HG03469 (cell line): Measurements from ENCODE around the gene PLCB3.
A peak's percentile ranks its signal among the peaks of the same experiment; 100 is the strongest.

Experiments
- ATAC-seq: cut with Tn5 transposase; IDR thresholded peaks from one replicate; pipeline ENCODE4 v1.9.1; 2021; ENCODE audit warnings: mild to moderate bottlenecking, moderate library complexity, moderate number of reproducible peaks; ENCODE audit not compliant: unreplicated experiment

Gene PLCB3

DNA sequence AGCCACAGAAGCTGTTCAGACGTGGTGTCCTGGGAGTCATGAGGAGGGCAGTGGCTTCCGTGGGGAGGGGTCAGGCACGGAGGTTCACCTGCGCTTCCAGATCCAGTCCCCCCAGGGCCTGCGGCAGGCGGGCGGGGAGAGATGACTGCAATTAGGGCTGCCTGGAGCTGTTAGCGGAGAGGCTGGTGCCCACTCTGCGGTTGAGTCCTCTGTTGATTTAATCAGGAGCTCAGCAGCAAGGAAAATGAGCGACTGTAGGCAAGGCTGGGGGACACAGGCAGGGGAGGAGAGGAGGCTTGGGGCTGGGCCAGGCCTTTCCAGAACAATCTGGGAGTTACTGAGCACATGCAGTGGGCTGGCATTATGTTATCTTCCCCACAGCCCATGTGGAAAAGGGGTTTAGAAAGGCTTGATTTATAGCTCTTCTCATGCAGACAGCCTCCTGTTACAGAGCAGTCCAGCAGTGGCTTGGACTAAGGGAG, 13.1 kb downstream of the PLCB3 start:
- no peak for ATAC-seq

DNA sequence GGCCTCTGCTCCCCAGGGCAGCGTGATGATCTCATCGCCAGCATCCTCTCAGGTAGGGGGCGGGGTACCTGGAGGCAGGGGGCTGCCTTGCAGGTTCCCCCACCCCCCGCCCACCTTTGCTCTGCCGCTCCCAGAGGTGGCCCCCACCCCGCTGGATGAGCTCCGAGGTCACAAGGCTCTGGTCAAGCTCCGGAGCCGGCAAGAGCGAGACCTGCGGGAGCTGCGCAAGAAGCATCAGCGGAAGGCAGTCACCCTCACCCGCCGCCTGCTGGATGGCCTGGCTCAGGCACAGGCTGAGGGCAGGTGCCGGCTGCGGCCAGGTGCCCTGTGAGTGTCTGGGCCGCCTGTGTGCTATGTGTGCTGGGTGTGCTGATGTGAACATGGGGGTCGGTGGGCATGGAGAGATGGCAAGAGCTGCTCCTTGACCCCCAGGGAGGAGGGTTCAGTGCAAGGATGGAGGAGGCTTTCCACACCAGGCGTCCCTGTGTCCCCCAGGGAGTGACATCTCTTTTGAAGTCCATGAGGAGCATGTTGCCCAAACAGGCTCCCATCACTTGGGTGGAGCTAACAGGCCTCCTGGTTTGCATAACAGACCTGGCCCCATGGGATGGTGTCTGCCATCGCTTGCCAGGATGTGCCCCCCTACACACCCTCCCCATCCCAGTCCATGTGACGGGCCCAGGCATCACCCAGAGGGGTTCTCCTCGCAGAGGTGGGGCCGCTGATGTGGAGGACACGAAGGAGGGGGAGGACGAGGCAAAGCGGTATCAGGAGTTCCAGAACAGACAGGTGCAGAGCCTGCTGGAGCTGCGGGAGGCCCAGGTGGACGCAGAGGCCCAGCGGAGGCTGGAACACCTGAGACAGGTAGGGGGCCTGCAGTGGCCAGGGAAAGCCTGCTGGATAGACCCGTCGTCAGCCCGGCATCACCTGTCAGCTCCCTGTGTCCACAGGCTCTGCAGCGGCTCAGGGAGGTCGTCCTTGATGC, 14.1 kb downstream of the PLCB3 start:
- no peak for ATAC-seq

DNA sequence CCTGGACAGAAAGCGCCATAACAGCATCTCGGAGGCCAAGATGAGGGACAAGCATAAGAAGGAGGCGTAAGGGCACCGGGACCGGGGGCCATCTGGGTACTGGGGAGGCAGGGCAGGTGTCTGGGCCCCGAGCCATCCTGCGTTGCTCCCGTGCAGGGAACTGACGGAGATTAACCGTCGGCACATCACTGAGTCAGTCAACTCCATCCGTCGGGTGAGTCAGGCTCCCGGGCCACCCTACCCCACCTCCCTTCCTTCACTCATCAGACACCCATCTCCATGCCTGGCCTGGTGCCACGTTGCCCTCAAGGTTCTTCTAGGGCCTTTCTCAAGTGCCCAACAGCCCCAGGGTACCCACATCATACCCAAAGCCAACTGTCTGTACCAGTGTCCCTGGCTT, 15.0 kb downstream of the PLCB3 start:
- no peak for ATAC-seq

DNA sequence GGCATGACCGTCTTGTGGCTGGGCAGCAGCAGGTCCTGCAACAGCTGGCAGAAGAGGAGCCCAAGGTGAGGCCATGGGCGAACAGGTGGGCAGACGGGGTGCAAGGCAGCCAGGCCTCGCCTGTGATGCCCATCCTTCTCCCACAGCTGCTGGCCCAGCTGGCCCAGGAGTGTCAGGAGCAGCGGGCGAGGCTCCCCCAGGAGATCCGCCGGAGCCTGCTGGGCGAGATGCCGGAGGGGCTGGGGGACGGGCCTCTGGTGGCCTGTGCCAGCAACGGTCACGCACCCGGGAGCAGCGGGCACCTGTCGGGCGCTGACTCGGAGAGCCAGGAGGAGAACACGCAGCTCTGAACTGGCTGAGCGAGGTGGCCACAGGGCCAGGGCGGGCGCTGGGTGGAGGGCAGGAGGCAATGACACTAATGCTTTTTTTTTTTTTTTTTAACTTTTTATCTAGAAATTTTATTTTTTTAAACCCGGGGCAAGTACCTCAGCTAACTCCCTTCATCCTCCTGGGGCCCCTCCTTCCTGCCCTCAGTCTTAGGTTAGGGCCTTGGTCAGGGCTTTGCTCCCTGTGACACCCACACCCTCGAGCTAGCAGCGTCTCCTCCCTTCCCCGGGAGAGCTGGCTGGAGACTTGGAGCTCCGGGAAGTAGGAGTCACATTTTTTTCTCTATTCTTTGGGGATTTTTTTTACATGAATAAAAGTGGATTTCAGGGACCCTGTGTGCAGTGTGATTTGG, 16.0 kb downstream of the PLCB3 start:
- no peak for ATAC-seq

DNA sequence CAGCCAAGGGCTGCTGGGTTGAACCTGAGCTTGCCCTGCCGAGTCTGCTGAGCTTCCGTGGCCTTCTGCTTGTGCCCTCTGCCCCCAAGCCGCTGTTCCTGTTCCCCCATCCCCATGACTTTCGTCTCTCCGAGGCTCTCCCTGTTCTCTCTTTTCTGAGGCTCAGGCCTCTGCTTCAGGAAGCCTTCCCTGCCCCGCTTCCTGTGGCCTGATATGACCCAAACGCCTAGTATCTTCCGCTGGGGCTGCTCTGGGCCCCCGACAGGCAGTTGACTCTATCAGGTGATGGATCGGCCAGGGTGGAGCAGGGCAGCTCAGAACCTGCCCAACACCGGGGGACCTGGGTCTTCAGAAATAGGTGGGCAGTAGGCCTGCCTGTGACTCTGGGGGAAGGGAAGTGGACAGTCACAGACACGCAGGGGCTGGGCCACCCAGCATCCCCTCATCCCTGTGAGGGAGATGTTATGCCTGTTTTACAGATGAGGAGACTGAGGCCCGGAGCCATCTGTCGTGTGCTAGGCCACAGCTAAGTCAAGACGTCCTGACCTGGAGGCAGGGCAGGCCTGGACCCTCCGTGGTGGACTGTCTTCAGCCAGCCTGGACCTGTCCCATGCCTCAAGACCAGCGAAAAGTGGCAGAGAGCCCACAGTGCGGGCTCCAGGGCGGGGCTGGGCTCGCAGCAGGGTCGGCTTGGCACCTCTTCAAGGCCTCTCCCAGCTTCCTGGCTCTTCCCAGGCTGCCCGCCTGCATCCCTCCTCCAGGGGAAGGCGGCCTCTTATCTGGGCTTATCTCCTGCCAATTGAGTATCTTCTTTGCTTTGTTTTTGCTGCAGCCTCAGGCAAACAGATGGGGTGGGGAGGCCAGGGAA, 16.9 kb downstream of the PLCB3 start:
- ATAC-seq, result no peak

DNA sequence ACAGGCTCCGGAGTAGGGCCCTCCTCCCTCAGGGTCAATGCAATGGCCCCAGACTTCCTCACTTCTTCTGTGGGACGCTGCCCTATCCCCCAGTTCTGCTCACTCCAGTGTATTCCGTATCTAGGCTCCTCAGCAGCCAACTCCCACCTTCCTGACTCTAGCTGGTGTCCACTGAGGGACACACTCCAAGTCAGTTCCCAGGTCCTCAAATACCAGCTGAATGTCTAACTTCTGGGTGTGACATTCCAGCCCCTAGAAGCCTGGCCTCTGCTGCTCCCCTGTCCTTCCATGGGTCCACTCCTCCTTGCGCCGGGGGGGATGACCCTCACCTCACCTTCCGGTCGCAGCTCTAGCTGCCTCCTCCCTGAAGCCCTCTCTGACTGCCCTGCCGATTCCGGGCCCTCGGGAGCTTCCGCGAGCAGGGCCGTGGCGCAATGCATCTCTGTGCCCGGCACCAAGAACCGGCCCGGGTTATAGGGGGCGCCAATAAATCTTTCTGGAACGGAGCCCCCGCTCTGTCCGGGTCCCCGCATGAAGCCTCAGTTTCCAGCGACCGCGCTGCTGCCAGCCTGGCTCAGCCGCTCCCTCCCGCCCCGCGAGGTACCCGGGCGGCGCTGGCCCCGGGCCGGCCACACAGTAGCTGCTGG, 17.7 kb downstream of the PLCB3 start:
- ATAC-seq, result no peak

DNA sequence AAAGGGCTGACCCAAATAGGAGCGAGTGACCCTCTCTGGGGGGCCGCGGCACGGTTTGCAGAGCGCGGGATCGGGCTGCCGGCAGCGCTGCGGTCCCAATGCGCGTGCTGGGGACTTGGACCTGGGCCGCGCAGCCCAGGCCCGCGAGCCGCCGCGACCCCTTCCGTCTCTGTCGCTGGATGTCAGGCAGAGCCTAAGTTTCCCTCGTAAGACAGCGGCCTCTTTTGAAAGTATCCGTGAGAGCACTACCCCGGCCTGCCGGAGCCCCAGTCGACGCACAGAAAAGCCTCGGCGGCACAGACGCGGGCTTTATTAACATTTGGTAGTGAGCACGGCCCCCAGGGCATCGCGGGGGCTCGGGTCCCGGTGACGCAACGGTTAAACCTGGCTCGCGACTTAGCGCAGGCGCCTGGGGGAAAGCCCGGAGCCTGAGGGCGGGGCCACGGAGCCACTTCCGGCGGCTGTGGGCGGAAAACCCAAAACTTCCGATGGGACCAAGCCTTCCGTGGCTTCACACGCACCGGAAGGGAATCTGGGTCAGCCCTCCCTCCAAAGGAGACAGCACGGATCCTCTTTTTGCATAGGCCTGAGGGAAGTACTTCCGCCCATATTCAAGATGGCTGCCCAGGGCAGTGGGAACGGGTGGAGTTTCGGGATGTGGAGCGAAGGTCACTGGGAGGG, 18.4 kb downstream of the PLCB3 start:
- peak; percentile 49 for ATAC-seq

DNA sequence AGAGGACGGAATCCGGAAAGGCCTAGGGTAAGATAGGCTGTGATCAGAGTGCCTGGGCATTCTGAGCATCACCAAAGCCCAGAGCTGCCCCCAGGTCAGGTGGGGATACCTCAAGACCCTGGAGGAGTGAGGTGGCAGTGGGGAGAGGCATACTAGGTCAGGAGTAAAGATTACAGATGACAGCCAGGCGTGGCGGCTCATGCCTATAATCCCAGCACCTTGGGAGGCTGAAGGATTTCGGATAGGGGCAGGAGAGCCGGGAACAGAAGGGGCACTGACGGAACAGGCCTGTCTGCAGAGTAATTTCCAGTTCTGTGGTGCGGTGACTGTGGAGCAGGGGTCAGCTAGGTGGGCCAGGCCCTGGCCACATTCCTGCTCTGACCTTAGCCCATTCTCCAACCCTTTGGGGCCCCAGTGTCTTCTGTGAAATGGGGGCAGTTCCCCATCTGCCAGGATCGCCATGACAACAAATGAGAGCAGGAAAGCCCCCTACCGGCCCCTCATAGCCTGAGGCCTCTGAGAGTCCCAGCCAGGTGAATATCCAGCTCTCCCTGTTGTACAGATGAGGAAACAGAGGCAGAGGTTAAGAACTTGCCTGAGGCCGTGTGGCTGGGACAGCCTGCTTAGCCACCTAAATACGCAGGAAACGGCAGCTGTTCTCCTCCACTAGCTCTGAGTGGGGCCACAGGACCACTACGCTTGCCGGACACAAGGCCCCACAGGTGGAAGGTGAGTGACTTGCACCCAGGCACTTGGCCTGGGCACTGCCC, 23.9 kb downstream of the PLCB3 start:
- no peak for ATAC-seq

DNA sequence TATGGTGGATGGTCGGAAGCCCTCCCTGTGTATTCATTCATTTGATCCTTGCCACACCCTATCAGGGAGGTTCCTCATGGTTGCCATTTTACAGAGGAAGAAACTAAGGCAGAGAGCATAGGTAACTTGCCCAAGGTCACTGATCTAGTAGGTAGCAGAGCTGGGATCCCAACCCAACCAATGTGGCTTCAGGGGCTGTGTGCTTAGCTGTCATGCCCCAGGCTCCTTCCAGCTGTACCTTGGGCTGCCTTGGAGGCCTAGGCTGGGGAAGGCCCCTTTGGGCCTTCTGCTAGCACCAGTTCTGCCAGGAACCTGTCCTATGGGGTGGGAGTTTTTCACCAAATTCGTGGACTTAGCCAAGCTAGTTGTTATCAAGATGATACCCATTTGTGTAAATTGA, 24.5 kb downstream of the PLCB3 start:
- no peak for ATAC-seq

DNA sequence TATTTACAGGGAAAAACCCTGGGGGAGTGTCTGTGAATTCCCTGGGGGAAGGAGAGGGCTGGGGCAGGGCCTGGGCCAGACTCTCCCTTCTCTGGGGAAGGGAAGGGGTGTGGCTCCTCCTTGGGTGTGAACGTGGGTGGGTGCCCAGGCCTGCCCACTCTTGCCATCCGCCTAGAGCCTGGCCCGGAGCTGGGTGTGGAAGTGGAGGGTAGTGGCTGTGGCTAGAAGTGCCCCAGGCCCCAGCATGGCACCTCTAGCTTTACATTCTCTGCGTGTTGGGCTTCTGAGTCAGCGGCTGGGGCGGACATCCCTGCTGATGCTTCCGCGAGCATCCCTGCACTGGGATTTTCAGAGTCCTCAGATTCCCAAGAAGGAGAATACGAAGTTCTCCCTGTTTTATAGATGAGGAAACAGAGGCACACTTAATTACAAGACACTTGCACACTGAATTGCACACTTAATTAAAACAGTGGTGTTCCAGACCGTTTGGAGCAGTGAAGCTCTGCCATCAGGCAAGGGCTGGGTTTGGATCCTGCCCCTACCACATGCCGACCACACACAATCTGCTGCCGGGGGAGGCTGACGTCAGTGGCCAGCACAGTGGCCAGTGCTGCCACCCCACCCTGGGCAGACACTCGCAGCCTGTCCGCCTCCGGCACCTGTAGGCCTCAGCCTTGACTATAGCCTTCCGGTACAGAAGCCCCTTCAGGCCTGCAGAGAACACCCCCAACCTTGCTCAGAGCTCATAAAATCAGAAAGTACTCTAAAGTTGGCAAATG, 25.5 kb downstream of the PLCB3 start:
- no peak for ATAC-seq

DNA sequence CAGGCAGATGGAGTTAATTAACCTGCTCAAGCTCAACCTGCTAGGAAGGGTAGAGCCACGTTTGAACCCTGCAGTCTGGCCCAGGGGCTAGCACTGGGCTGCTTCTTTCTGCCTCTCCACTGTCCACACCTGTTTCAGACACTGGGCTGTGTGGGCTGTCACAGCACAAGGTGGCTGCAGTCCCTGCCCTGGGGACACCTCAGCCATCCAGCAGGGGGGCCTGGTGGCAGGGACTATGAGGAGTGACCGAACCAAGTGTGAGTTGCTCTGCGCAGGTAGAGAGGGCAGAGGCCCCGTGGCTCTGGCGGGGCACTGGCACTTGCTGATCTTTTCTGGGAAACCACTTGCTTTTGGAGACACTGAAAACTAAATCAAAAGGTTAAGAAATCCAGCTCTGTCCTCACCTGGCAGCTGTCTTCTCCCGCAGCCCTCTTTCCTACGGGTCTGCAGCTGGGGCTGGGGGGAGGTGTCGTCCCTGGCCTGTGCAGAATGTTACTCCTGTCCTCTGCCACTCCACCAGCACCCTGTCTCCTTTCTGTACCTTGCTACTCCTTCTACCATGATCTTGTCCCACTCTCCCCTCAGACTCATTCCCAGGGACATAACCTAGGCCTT, 27.4 kb downstream of the PLCB3 start:
- no peak for ATAC-seq

DNA sequence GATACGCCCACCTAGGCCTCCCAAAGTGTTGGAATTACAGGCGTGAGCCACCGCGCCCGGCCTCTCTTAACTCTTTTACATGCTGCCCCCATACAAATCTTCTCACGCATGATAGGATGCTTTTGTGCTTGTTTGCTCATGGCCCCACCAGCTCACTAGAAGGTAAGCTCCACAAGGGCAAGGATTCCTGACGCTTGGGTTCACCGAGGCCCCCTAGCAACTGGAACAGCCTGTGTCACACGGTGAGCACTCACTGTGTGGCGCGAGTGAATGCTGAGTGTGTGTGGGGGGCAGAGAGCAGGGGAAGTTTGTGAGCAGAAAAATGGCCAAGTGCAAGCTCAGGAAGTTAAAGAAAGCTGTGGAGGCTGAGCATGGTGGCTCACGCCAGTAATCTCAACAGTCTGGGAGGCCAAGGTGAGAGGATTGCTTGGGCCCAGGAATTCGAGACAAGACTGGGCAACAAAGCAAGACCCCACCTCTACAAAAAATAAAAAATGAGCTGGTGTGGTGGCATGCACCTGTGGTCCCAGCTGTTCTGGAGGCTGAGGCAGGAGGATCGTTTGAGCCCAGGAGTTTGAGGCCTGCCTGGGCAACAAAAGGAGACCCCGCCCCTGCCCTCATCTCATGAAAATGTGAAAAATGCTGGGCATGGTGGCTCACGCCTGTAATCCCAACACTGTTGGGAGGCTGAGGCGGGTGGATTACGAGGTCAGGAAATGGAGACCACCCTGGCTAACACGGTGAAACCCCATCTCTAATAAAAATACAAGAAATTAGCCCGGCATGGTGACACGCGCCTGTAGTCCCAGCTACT, 30.8 kb downstream of the PLCB3 start:
- no peak for ATAC-seq

DNA sequence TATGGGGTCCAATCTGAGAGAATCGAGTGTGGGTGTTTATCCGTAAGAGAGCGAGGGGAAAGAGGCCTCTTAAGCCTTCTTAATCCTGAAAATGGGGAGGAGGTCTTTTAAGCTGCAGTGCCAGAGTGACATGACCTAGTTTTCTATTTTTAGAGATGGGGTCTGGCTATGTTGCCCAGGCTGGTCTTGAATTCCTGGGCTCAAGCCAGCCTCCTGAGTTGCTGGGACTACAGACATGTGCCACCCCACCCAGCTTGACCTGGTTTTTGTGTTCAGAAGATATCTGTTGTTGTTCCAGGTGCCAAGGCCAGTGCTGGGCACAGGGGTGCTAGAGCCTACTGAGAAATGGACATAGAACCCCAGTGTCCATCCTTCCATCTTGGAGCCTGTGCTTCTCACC, 31.8 kb downstream of the PLCB3 start:
- ATAC-seq, result no peak

DNA sequence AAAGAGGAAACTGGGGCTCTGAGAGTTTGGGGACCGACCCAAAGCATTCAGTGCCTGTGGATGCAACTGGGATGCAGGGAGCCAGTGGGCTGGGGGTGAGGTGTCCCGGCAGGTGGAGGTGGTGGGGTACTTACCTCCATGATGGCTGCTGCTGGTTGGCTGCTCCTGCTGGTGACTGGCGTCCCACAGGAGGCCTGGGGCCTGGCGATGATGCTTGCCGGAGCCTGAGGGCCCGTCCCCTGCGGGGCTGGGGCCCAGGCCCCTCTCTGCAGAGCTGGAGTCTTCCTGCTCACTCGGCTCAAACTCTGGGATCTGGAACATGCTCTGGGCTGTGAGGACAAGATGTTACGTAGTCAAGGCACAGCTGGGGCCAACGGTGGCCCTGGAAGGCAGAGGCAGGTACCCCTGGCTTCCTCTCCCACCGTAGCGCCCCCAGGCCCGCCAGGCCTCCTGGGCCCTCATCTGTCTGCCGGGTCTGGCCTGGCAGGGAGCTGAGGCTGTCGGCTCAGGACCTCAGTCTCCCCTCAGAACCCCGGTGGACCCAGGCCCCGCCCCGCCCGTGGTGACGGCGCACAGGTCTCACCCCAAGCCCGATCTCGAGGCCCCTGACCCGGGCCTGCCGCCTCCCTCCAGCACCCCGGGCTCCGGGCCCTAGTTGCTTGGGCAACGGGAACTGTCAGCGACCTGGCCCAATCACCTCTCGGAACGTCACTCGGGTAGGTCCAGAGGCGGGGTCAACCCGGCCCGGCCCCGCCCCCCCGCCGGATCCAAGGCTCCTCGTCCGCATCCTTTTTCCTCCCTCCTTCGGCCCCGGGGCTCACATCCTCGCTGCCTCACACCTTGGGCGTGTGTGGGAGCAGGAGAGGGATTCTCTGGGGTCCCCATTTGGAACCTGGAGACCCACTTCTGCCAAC, 33.0 kb downstream of the PLCB3 start, which contains the start of gene BAD:
Gene BAD (minus strand): TSS at position 618 of the 914 bp plus-strand sequence. CDS start 297 bp downstream, at position 321.
- peak; percentile 43 for ATAC-seq

DNA sequence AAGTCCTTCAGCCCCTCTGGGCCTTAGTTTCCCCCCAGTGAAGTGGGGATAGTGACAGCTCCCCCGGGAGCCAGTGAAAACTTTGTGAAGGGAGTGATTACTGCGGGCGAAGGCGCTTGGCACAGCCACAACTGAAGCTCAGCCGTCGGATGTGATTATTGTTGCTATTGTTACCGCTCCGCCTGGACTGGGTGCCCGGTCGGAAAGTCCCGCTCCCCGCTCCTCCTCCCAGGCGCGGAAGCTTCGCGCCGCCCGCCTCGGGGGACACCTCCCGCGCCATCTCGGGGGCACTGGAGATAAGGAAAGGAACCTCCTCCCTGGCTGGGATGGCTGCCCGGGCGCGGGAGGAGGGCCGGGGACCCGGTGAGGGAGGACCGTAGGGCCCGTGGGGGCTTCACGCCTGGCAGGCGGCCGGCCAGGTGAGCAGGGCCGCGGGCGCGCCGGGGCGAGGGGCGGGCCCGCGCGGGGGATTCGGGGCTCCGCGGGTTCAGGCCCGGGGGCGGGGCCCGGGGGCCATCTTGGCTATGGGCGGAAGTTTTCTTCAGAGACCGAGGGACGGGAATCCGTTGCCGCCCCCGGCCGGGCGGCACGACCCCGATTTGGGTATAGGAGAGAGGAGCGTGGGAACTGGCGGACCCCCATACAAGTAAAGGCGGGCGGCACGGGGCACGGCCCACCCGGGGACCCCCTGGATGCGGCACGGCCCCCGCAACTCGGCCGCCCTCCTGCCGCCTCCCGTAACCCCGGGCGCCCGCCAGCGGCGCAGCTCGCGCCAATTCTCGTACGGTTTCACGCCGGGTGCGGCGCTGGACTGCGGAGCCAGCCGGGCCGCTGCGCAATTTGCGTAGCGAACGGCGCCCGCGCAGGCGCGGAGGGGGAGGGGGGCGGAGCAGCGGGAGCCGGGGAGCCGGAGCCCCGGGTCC, 33.9 kb downstream of the PLCB3 start, which contains the start of gene GPR137:
Gene GPR137 (plus strand): TSS at position 887 of the 923 bp plus-strand sequence. CDS start 677 bp downstream, outside the sequence.
- ATAC-seq, result peak; percentile 49
